Measurements from ENCODE around the gene DPEP2NB.

DNA sequence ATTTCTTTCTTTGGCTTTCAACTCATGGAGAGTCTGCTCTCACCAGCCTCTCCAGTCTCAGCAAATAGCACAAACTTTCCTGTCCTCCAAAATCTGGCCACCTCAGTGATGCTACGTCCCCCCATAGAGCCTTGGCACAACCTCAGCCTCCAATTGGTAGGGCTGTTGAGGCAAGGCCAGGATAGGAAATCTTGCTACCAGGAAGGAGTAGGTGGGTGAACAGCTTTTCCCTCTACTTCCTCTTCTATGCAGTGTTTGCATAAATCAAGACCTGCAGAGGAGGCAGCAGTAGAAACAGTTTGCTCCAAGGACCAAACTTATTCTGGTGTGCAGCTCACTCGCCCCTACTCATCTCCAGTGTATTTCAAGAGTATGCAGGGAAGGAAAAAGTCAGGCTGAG, 15.7 kb downstream of the DPEP2NB start:
- TF ChIP-seq, protein P1, sequence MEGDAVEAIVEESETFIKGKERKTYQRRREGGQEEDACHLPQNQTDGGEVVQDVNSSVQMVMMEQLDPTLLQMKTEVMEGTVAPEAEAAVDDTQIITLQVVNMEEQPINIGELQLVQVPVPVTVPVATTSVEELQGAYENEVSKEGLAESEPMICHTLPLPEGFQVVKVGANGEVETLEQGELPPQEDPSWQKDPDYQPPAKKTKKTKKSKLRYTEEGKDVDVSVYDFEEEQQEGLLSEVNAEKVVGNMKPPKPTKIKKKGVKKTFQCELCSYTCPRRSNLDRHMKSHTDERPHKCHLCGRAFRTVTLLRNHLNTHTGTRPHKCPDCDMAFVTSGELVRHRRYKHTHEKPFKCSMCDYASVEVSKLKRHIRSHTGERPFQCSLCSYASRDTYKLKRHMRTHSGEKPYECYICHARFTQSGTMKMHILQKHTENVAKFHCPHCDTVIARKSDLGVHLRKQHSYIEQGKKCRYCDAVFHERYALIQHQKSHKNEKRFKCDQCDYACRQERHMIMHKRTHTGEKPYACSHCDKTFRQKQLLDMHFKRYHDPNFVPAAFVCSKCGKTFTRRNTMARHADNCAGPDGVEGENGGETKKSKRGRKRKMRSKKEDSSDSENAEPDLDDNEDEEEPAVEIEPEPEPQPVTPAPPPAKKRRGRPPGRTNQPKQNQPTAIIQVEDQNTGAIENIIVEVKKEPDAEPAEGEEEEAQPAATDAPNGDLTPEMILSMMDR (conservative IDR thresholded peaks at IDR 0.05; ENCODE audit: low read length) = no peak
- TF ChIP-seq EZH2phosphoT487 (IDR thresholded peaks at IDR 0.05; ENCODE audit: borderline replicate concordance) = no peak

All from Loucy (cell line).